Loucy (cell line): Measurements from ENCODE around the gene TANGO6.

ENCODE experiments used
- H2AFZ ChIP-seq: fragments of 200-600 bp; sonication (generic); 2 replicates; pipeline ENCODE4 v1.6.0; 2016; ENCODE audit warnings: antibody characterized with exemption, mild to moderate bottlenecking, low read length, moderate library complexity
- H3F3A ChIP-seq: fragments of 200-600 bp; 2 replicates; pipeline ENCODE4 v1.6.0; 2016; ENCODE audit warnings: antibody characterized with exemption, low read depth, mild to moderate bottlenecking
- H3K27me3 ChIP-seq: fragments of 200-600 bp; sonication (generic); 2 replicates; pipeline ENCODE4 v1.6.1; 2014; ENCODE audit warnings: low read length, mild to moderate bottlenecking; ENCODE audit not compliant: insufficient read depth, poor library complexity, severe bottlenecking
- H3K36me3 ChIP-seq: fragments of 200-600 bp; sonication (generic); 2 replicates; pipeline ENCODE4 v1.6.1; 2016; ENCODE audit warnings: low read length; ENCODE audit not compliant: insufficient read depth
- H3K4me1 ChIP-seq: fragments of 200-600 bp; sonication (generic); 2 replicates; pipeline ENCODE4 v1.5.1; 2014; ENCODE audit warnings: low read length, mild to moderate bottlenecking; ENCODE audit not compliant: insufficient read depth, poor library complexity, severe bottlenecking
- H3K4me2 ChIP-seq: fragments of 200-600 bp; sonication (generic); 2 replicates; pipeline ENCODE4 v1.6.0; 2014; ENCODE audit warnings: antibody characterized with exemption, low read length, low read depth, mild to moderate bottlenecking; ENCODE audit not compliant: poor library complexity, severe bottlenecking
- H3K4me3 ChIP-seq: fragments of 200-600 bp; sonication (generic); 2 replicates; pipeline ENCODE4 v1.5.1; 2014; ENCODE audit warnings: low read length, mild to moderate bottlenecking, mixed read lengths; ENCODE audit not compliant: poor library complexity, severe bottlenecking
- H3K79me2 ChIP-seq: fragments of 200-600 bp; sonication (generic); 2 replicates; pipeline ENCODE4 v1.6.1; 2014; ENCODE audit warnings: low read length; ENCODE audit not compliant: insufficient read depth
- H3K9ac ChIP-seq: fragments of 200-600 bp; sonication (generic); 2 replicates; pipeline ENCODE4 v1.6.0; 2014; ENCODE audit warnings: mild to moderate bottlenecking, low read depth, low read length, moderate library complexity; ENCODE audit not compliant: poor library complexity, severe bottlenecking
- H3K9me2 ChIP-seq: fragments of 200-600 bp; sonication (generic); replicated peaks from 2 replicates; pipeline ENCODE4 v1.6.1; 2016; ENCODE audit warnings: low read depth, low read length, mixed read lengths
- H3K9me3 ChIP-seq: fragments of 200-600 bp; sonication (generic); 2 replicates; pipeline ENCODE4 v1.6.1; 2014; ENCODE audit warnings: mild to moderate bottlenecking, antibody characterized with exemption, low read length, low read depth; ENCODE audit not compliant: insufficient read depth
- H4K20me1 ChIP-seq: fragments of 200-600 bp; sonication (generic); 2 replicates; pipeline ENCODE4 v1.6.0; 2014; ENCODE audit warnings: antibody characterized with exemption, low read length, mild to moderate bottlenecking; ENCODE audit not compliant: insufficient read depth, poor library complexity, severe bottlenecking
- EZH2phosphoT487 ChIP-seq: fragments of 200-600 bp; IDR thresholded peaks from 2 replicates; pipeline ENCODE4 v1.6.1; 2018; ENCODE audit warnings: antibody characterized with exemption, mild to moderate bottlenecking, moderate library complexity, borderline replicate concordance
- TF ChIP-seq, protein P1 (sequence below): fragments of 200-600 bp; sonication (generic); conservative IDR thresholded peaks from 2 replicates; pipeline ENCODE4 v1.5.1; 2014; ENCODE audit warnings: mild to moderate bottlenecking, antibody characterized with exemption, low read length

Gene TANGO6

GRCh38 chr16:68859828-68860227 is 16.5 kb downstream of the TANGO6 start:
- no peaks in the 10 kb centered on the region for H3K79me2 ChIP-seq
- no peaks in the 10 kb centered on the region for H3K27me3 ChIP-seq

GRCh38 chr16:68860978-68861892 is 17.9 kb downstream of the TANGO6 start:
- Histone ChIP-seq H4K20me1 (no peaks in the 10 kb centered on the region), H3F3A (no peaks in the 10 kb centered on the region), H3K9me3 (no peaks in the 10 kb centered on the region), H3K4me2 (no peak overlapping the region), H3K4me3 (no peak overlapping the region), H2AFZ (no peak overlapping the region), H3K4me1 (no peaks in the 10 kb centered on the region), H3K36me3 (no peaks in the 10 kb centered on the region), H3K9me2 (no peaks in the 10 kb centered on the region), H3K79me2 (no peaks in the 10 kb centered on the region), H3K27me3 (no peaks in the 10 kb centered on the region), H3K9ac (no peak overlapping the region)
- no peak for TF ChIP-seq EZH2phosphoT487
- TF ChIP-seq, protein P1, sequence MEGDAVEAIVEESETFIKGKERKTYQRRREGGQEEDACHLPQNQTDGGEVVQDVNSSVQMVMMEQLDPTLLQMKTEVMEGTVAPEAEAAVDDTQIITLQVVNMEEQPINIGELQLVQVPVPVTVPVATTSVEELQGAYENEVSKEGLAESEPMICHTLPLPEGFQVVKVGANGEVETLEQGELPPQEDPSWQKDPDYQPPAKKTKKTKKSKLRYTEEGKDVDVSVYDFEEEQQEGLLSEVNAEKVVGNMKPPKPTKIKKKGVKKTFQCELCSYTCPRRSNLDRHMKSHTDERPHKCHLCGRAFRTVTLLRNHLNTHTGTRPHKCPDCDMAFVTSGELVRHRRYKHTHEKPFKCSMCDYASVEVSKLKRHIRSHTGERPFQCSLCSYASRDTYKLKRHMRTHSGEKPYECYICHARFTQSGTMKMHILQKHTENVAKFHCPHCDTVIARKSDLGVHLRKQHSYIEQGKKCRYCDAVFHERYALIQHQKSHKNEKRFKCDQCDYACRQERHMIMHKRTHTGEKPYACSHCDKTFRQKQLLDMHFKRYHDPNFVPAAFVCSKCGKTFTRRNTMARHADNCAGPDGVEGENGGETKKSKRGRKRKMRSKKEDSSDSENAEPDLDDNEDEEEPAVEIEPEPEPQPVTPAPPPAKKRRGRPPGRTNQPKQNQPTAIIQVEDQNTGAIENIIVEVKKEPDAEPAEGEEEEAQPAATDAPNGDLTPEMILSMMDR: no peak

More at GRCh38 chr16:68859828-68860227, 16.5 kb downstream of the TANGO6 start:
- no peaks in the 10 kb centered on the region for H3K9me2 ChIP-seq
- H3K4me1 ChIP-seq: no peaks in the 10 kb centered on the region
- H3K9ac ChIP-seq: no peak overlapping the region
- no peak overlapping the region for H3K4me2 ChIP-seq
- no peaks in the 10 kb centered on the region for H3F3A ChIP-seq
- H2AFZ ChIP-seq: no peak overlapping the region
- H3K4me3 ChIP-seq: no peak overlapping the region
- H3K36me3 ChIP-seq: no peaks in the 10 kb centered on the region
- H3K9me3 ChIP-seq: no peaks in the 10 kb centered on the region
- H4K20me1 ChIP-seq: no peaks in the 10 kb centered on the region
- TF ChIP-seq, protein P1: no peak
- no peak for TF ChIP-seq EZH2phosphoT487

DNA sequence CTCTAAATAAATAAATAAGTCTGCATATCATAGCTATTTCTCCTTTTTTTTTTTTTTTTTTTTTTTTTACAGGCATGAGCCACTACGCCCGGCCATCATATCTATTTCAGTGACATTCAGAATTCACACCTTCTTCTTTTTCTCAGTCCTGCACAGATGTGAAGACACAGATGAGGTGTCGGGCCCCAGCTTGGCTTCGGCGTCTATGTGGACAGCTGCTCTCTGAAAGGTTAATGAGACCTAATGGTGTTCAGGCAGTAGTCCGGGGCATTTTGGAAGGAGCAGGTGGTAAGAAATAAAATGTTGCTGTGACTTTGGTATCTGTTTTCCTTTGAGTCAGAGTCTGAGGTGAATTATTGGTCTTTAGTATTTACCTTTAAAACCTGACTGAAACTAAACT is 23.6 kb downstream of the TANGO6 start:
- Histone ChIP-seq H3K36me3 (no peaks in the 10 kb centered on the region), H3K9me3 (no peaks in the 10 kb centered on the region), H3K4me2 (no peak overlapping the region), H4K20me1 (no peaks in the 10 kb centered on the region), H3F3A (no peaks in the 10 kb centered on the region), H3K4me3 (no peak overlapping the region), H3K79me2 (no peaks in the 10 kb centered on the region), H3K9me2 (no peaks in the 10 kb centered on the region), H3K27me3 (no peaks in the 10 kb centered on the region), H3K9ac (no peak overlapping the region), H3K4me1 (no peaks in the 10 kb centered on the region), H2AFZ (no peak overlapping the region)
- TF ChIP-seq, protein P1: no peak
- TF ChIP-seq EZH2phosphoT487: no peak
